Stimulated activated CD8-positive, alpha-beta memory T cell treated with anti-CD3 and anti-CD28 coated beads, Interleukin-7, amount 100 ng/mL, for 48 hours (primary cell): Measurements from ENCODE around the gene FAM72B.
"Not testable (repeated sequence)": the region's sequence is repeated elsewhere in the genome, so short reads cannot be mapped to it uniquely, and the experiment has no call there.

Source experiments
- DNase-seq, 2 donors: peaks; one replicate each; pipeline ENCODE4 v3.0.0-alpha.2; 2020; ENCODE audit warnings: low read depth in 1 of 2; ENCODE audit errors: extremely low read depth in 1 of 2

FAM72B gene

GRCh38 chr1:121156958-121157603 is 27.1 kb downstream of the FAM72B start:
- DNase-seq: not testable (repeated sequence)

- DNase-seq: not testable (repeated sequence)
Observed at GRCh38 chr1:121155671-121156358, 28.3 kb downstream of the FAM72B start.

- DNase-seq: not testable (repeated sequence)
Observed at GRCh38 chr1:121154811-121155210, 29.3 kb downstream of the FAM72B start.

- not testable (repeated sequence) for DNase-seq
Observed at GRCh38 chr1:121152788-121153187, 31.4 kb downstream of the FAM72B start.

GRCh38 chr1:121151294-121151693 is 32.8 kb downstream of the FAM72B start:
- DNase-seq: not testable (repeated sequence)

- DNase-seq: not testable (repeated sequence)
Observed at GRCh38 chr1:121148489-121149190, 35.5 kb downstream of the FAM72B start.

- DNase-seq: not testable (repeated sequence)
Observed at GRCh38 chr1:121140393-121140792, 43.7 kb downstream of the FAM72B start.

- DNase-seq: not testable (repeated sequence)
Observed at GRCh38 chr1:121131494-121131893, 52.6 kb downstream of the FAM72B start.

- not testable (repeated sequence) for DNase-seq
Observed at GRCh38 chr1:121118480-121118824, 65.7 kb downstream of the FAM72B start.
